Measurements from ENCODE around the gene ABHD5. TPM values are rescaled to one million over a fixed set of nuclear protein-coding genes. Genes with fewer than 3 reads are reported as not detected.

Gene ABHD5
- total and polyA plus RNA-seq, 2 of the 8 experiments (the other 6 are each of a cell fraction or from before 2014, with no cell fraction given) = 10.5 to 16.4 TPM

- TF ChIP-seq, protein P1, sequence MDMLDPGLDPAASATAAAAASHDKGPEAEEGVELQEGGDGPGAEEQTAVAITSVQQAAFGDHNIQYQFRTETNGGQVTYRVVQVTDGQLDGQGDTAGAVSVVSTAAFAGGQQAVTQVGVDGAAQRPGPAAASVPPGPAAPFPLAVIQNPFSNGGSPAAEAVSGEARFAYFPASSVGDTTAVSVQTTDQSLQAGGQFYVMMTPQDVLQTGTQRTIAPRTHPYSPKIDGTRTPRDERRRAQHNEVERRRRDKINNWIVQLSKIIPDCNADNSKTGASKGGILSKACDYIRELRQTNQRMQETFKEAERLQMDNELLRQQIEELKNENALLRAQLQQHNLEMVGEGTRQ (IDR thresholded peaks at IDR 0.05; ENCODE audit: low read length) = no peak
- TF ChIP-seq RXRA (IDR thresholded peaks at IDR 0.05; ENCODE audit: insufficient read depth, low read depth, low read length) (no peak), BACH1 (IDR thresholded peaks at IDR 0.05; ENCODE audit: low read length) (no peak), RBBP5 (IDR thresholded peaks at IDR 0.05; ENCODE audit: borderline replicate concordance, low read depth, low read length) (no peak)
Measured at GRCh38 chr3:43770426-43771103, 79.8 kb downstream of the ABHD5 start (continued).
